H1 (cell line): ENCODE data around the gene PPA1. TPM values are rescaled to one million over a fixed set of nuclear protein-coding genes. Genes with fewer than 3 reads are reported as not detected.

Experiments used
- CTCF ChIA-PET: fragments of 300-600 bp; sonication (Branson Sonifier 250); formaldehyde crosslinking; loops from one replicate; lab custom pipeline; 2021; ENCODE audit not compliant: partially characterized antibody; lab: Charles Lee
- POLR2A ChIA-PET: fragments of 300-600 bp; sonication (Branson Sonifier 250); formaldehyde crosslinking; loops from one replicate; lab custom pipeline; 2021; ENCODE audit warnings: inconsistent platforms; ENCODE audit not compliant: partially characterized antibody; lab: Charles Lee
- DNase-seq, 2 experiments: peaks; one replicate each; pipeline versions ENCODE4 v3.0.0 to v3.0.0-alpha.2; 2010 to 2022; ENCODE audit warnings: low spot score in 2 of 2, low read depth in 1 of 2, mixed read lengths in 1 of 2
- FAIRE-seq: peaks from 2 replicates; lab custom pipeline; 2011; peaks lifted over from hg19 to GRCh38; lab: Jason Lieb, UNC
- H2AFZ ChIP-seq: 2 replicates; pipeline ENCODE4 v1.8.1; 2012; ENCODE audit warnings: low read length, inconsistent platforms
- H2AK5ac ChIP-seq: 2 replicates; pipeline ENCODE4 v1.6.1; 2013; ENCODE audit warnings: low read depth, low read length
- H2BK120ac ChIP-seq: replicated peaks from 2 replicates; pipeline ENCODE3; 2013; ENCODE audit warnings: low read depth, low read length, inconsistent platforms
- H2BK12ac ChIP-seq: 2 replicates; pipeline ENCODE4 v1.6.1; 2013; ENCODE audit warnings: low read depth, low read length
- H2BK15ac ChIP-seq: 2 replicates; pipeline ENCODE4 v1.6.1; 2013; ENCODE audit warnings: low read length
- H2BK20ac ChIP-seq: 2 replicates; pipeline ENCODE4 v1.6.1; 2013; ENCODE audit warnings: low read length
- H2BK5ac ChIP-seq: 2 replicates; pipeline ENCODE4 v1.6.1; 2013; ENCODE audit warnings: low read depth, low read length
- H3K14ac ChIP-seq: 2 replicates; pipeline ENCODE4 v1.6.1; 2013; ENCODE audit warnings: inconsistent platforms; ENCODE audit not compliant: insufficient read length
- H3K18ac ChIP-seq: 2 replicates; pipeline ENCODE4 v1.6.1; 2013; ENCODE audit warnings: low read length; ENCODE audit errors: extremely low read depth
- H3K23ac ChIP-seq: 2 replicates; pipeline ENCODE4 v1.6.1; 2013; ENCODE audit warnings: inconsistent platforms; ENCODE audit not compliant: insufficient read length
- H3K23me2 ChIP-seq: 2 replicates; pipeline ENCODE4 v1.6.1; 2013; ENCODE audit warnings: low read depth, low read length
- H3K27ac ChIP-seq: 2 replicates; pipeline ENCODE4 v1.6.1; 2011; ENCODE audit warnings: low read depth, low read length, inconsistent platforms
- H3K27me3 ChIP-seq, 4 experiments: replicated peaks in 1 of 4; 1 replicate in 1 of 4; 2 replicates in 3 of 4; pipeline versions ENCODE4 v1.6.1 to v1.8.1; 2011 to 2013; ENCODE audit warnings: low read length in 3 of 4, mild to moderate bottlenecking in 3 of 4, inconsistent platforms in 2 of 4, mixed read lengths in 2 of 4, moderate library complexity in 1 of 4; ENCODE audit not compliant: control insufficient read depth in 3 of 4, insufficient read depth in 3 of 4; ENCODE audit errors: extremely low read depth in 1 of 4
- H3K36me3 ChIP-seq, 4 experiments: 2 replicates each; pipeline versions ENCODE4 v1.6.1 to v1.8.1; 2011 to 2013; ENCODE audit warnings: mild to moderate bottlenecking in 4 of 4, low read length in 3 of 4, moderate library complexity in 2 of 4, control low read depth in 1 of 4, inconsistent platforms in 1 of 4; ENCODE audit not compliant: insufficient read depth in 4 of 4, control insufficient read depth in 2 of 4
- H3K4ac ChIP-seq: replicated peaks from 2 replicates; pipeline ENCODE3; 2013; ENCODE audit warnings: low read length, low read depth, mixed read lengths, inconsistent platforms; ENCODE audit not compliant: insufficient read length
- H3K4me1 ChIP-seq, 4 experiments: replicated peaks in 1 of 4; 1 replicate in 1 of 4; 2 replicates in 3 of 4; pipeline versions ENCODE4 v1.6.1 to v1.8.1; 2011 to 2013; ENCODE audit warnings: low read length in 3 of 4, inconsistent platforms in 2 of 4, mixed read lengths in 1 of 4; ENCODE audit not compliant: insufficient read depth in 4 of 4, control insufficient read depth in 3 of 4
- H3K4me2 ChIP-seq, 2 experiments: 2 replicates each; pipeline versions ENCODE4 v1.6.1 to v1.8.1; 2011 to 2013; ENCODE audit warnings: low read depth in 2 of 2, low read length in 2 of 2, control low read depth in 1 of 2, inconsistent platforms in 1 of 2, mild to moderate bottlenecking in 1 of 2; ENCODE audit not compliant: insufficient read depth in 1 of 2
- H3K4me3 ChIP-seq, 4 experiments: fragments of 200-600, 300-600 bp in 1 of 4; sonication (generic), shearing (Covaris generic), sonication (Bioruptor Twin) in 1 of 4; 2 replicates each; pipeline versions ENCODE4 v1.5.1 to v1.8.1; 2011 to 2016; ENCODE audit warnings: low read length in 4 of 4, low read depth in 3 of 4, control low read depth in 2 of 4, inconsistent platforms in 2 of 4, mild to moderate bottlenecking in 2 of 4, mixed read lengths in 1 of 4, moderate library complexity in 1 of 4; ENCODE audit not compliant: insufficient read depth in 2 of 4; ENCODE audit errors: extremely low read depth in 1 of 4
- H3K56ac ChIP-seq: replicated peaks from 2 replicates; pipeline ENCODE3; 2013; ENCODE audit warnings: low read depth, mild to moderate bottlenecking, mixed read lengths, low read length, inconsistent platforms; ENCODE audit not compliant: insufficient read length
- H3K79me1 ChIP-seq: 2 replicates; pipeline ENCODE4 v1.6.1; 2013; ENCODE audit warnings: low read depth, low read length, control low read depth
- H3K79me2 ChIP-seq, 2 experiments: 2 replicates each; pipeline versions ENCODE4 v1.6.1 to v1.8.1; 2012 to 2013; ENCODE audit warnings: low read length in 2 of 2, mild to moderate bottlenecking in 2 of 2, inconsistent platforms in 1 of 2; ENCODE audit not compliant: insufficient read depth in 2 of 2, control insufficient read depth in 1 of 2
- H3K9ac ChIP-seq, 4 experiments: replicated peaks in 1 of 4; 1 replicate in 1 of 4; 2 replicates in 3 of 4; pipeline versions ENCODE4 v1.6.1 to v1.8.1; 2011 to 2013; ENCODE audit warnings: low read depth in 3 of 4, low read length in 3 of 4, control low read depth in 2 of 4, mild to moderate bottlenecking in 2 of 4, moderate library complexity in 2 of 4, inconsistent platforms in 1 of 4; ENCODE audit errors: extremely low read depth in 1 of 4
- H3K9me3 ChIP-seq, 2 experiments: 2 replicates each; pipeline versions ENCODE4 v1.6.1 to v1.8.1; 2012 to 2013; ENCODE audit warnings: mild to moderate bottlenecking in 2 of 2, moderate library complexity in 2 of 2, control low read depth in 1 of 2, inconsistent platforms in 1 of 2, low read depth in 1 of 2, low read length in 1 of 2, mixed read lengths in 1 of 2; ENCODE audit not compliant: insufficient read depth in 2 of 2
- H4K20me1 ChIP-seq, 2 experiments: replicated peaks in 1 of 2; 2 replicates each; pipeline versions ENCODE3 to v1.8.1; 2011 to 2013; ENCODE audit warnings: inconsistent platforms in 2 of 2, low read length in 2 of 2, mild to moderate bottlenecking in 1 of 2; ENCODE audit not compliant: insufficient read depth in 2 of 2, control insufficient read depth in 1 of 2
- H4K5ac ChIP-seq: 2 replicates; pipeline ENCODE4 v1.6.1; 2013; ENCODE audit warnings: low read length, low read depth, mixed read lengths, inconsistent platforms; ENCODE audit not compliant: insufficient read length
- H4K8ac ChIP-seq: 2 replicates; pipeline ENCODE4 v1.8.0; 2013; ENCODE audit warnings: mild to moderate bottlenecking, moderate library complexity, low read length, inconsistent platforms; ENCODE audit not compliant: insufficient read depth; ENCODE audit errors: extremely low read depth
- H4K91ac ChIP-seq: replicated peaks from 2 replicates; pipeline ENCODE3; 2013; ENCODE audit warnings: low read length, mixed read lengths, inconsistent platforms; ENCODE audit not compliant: insufficient read length
- CBX8 ChIP-seq: fragments of 300-800, 300-1000 bp; sonication (generic); IDR thresholded peaks from 2 replicates; pipeline ENCODE4 v1.7.1; 2016; ENCODE audit warnings: low read depth, low read length, borderline replicate concordance
- CREB1 ChIP-seq: IDR thresholded peaks from 2 replicates; pipeline ENCODE4 v1.6.1; 2012; ENCODE audit warnings: inconsistent platforms
- CTBP2 ChIP-seq: IDR thresholded peaks from 2 replicates; pipeline ENCODE4 v1.7.0; 2011; ENCODE audit warnings: borderline replicate concordance, mild to moderate bottlenecking, moderate library complexity, mixed read lengths, low read length; ENCODE audit not compliant: insufficient read depth, insufficient read length
- GABPA ChIP-seq: IDR thresholded peaks from 2 replicates; pipeline ENCODE4 v1.6.1; 2011; ENCODE audit warnings: mild to moderate bottlenecking, low read length, moderate library complexity, borderline replicate concordance; ENCODE audit not compliant: insufficient read depth
- HDAC2 ChIP-seq, 2 experiments: fragments of 300-600 bp in 1 of 2; sonication (generic) in 1 of 2; IDR thresholded peaks; 2 replicates each; pipeline ENCODE4 v1.6.1; 2011 to 2012; ENCODE audit warnings: low read depth in 2 of 2, low read length in 2 of 2, mild to moderate bottlenecking in 2 of 2, moderate library complexity in 2 of 2, borderline replicate concordance in 1 of 2, inconsistent platforms in 1 of 2
- HDAC6 ChIP-seq: IDR thresholded peaks from one replicate; pipeline ENCODE4 v1.7.1; 2012; ENCODE audit warnings: low read depth, mild to moderate bottlenecking, inconsistent platforms, low read length, moderate library complexity
- KDM1A ChIP-seq: fragments of 200-600, 300-600 bp; sonication (generic); IDR thresholded peaks from 2 replicates; pipeline ENCODE4 v1.7.1; 2016; ENCODE audit warnings: mild to moderate bottlenecking, low read length, borderline replicate concordance
- KDM5A ChIP-seq: fragments of 200-600 bp; IDR thresholded peaks from 2 replicates; pipeline ENCODE4 v1.7.1; 2012; ENCODE audit warnings: mild to moderate bottlenecking, low read length, inconsistent platforms, mixed read lengths
- RBBP5 ChIP-seq: IDR thresholded peaks from 2 replicates; pipeline ENCODE4 v1.7.1; 2012; ENCODE audit warnings: low read depth, mild to moderate bottlenecking, inconsistent platforms, low read length, moderate library complexity, borderline replicate concordance
- RXRA ChIP-seq: IDR thresholded peaks from 2 replicates; pipeline ENCODE4 v1.6.1; 2011; ENCODE audit warnings: low read depth, mild to moderate bottlenecking, low read length, moderate library complexity; ENCODE audit not compliant: insufficient read depth
- WGBS, 2 experiments: shearing (Covaris generic) in 1 of 2; methylation state at CpG; one replicate each; pipeline versions ENCODE4 v1.1.6 to v1.1.7; 2013 to 2015; ENCODE audit warnings: low lambda C conversion rate in 2 of 2, mixed read lengths in 2 of 2, inconsistent platforms in 1 of 2, low coverage in 1 of 2, missing lambda C conversion rate in 1 of 2; ENCODE audit not compliant: insufficient replicate concordance in 2 of 2, insufficient coverage in 1 of 2, insufficient read length in 1 of 2; ENCODE audit errors: extremely low coverage in 1 of 2, missing lambda C conversion rate in 1 of 2; 5-methylcytosine and 5-hydroxymethylcytosine counted together
- polyA plus RNA-seq, 7 experiments: library from polyadenylated mRNA; depleted of rRNA in 3 of 7; stranded (reverse) in 5 of 7; unstranded in 2 of 7; fragments of >200 nt in 5 of 7; fragments of 200-250 nt in 2 of 7; gene quantifications; 1 replicate in 5 of 7; 2 replicates in 1 of 7; 4 replicates in 1 of 7; pipeline versions ENCODE4 v1.2.1 to v1.2.3, GENCODE V29; 2011 to 2013; ENCODE audit warnings: missing spikeins in 2 of 7, mixed read lengths in 2 of 7
- total RNA-seq: library from RNA; stranded (reverse); fragmentation: NEBNext Ultra II Directional; extraction: Animal tissue kit (Norgen Biotek cat#: 25700); gene quantifications from 2 replicates; pipeline ENCODE4 v1.2.1, GENCODE V29; 2021
- TF ChIP-seq, protein P1 (sequence below): IDR thresholded peaks from 2 replicates; pipeline ENCODE4 v1.6.1; 2011; ENCODE audit warnings: low read depth, mild to moderate bottlenecking, low read length; ENCODE audit not compliant: insufficient read depth
- TF ChIP-seq, protein P2 (sequence below): IDR thresholded peaks from 2 replicates; pipeline ENCODE4 v1.6.1; 2011; ENCODE audit warnings: low read length, improper control_type of control experiment

The PPA1 gene
- total and polyA plus RNA-seq, 2 of the 8 experiments (the other 6 are each of a cell fraction or from before 2014, with no cell fraction given) = 77.0 to 191 TPM

DNA sequence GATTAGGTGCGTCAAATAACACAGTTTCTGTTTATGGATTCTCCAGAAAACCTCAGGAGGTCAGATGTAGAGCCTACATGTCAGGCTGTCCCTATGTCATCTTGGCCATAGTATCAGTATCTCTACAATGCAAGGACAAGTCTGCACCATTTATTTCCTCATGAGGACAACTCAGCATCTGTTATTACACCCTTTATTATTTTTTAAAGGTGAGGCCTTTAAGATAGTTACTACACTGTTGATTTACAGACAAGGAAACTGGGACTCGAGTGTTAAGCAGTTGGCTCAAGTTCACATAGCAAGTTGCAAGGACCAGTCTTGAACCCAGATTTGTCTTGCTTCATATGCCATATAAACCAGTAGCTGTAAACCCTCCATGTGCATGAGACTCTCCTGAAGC, 23.2 kb upstream of the PPA1 start:
- no peak overlapping the region for H4K91ac ChIP-seq
- H2BK20ac ChIP-seq = no peak overlapping the region
- H3K56ac ChIP-seq = no peak overlapping the region
- no peak overlapping the region for H2BK15ac ChIP-seq
- no peak overlapping the region for H2BK120ac ChIP-seq
- no peak overlapping the region for H2BK12ac ChIP-seq
- no peak overlapping the region for H3K14ac ChIP-seq
- H2AFZ ChIP-seq = no peak overlapping the region
- no peaks in the 10 kb centered on the region for H3K79me1 ChIP-seq
- H3K4me1 ChIP-seq = peaks cover 0 to 2% (median 0%) of the 10 kb centered on the region in 4 experiments; a peak in 1 of 7 replicates
- no peak overlapping the region for H3K23ac ChIP-seq
- no peak overlapping the region for H3K4ac ChIP-seq
- no peak for DNase-seq
- no peak overlapping the region for H3K18ac ChIP-seq
- ChIA-PET POLR2A (no interaction called here), CTCF (interaction anchor here (0.9 to 3.7 kb wide), 7 partner anchors 9 to 108 kb away, joined by 3 to 26 read pairs (median 4); partner anchors contain the start of gene PPA1)
- no peak overlapping the region for H2AK5ac ChIP-seq
- no peak overlapping the region for H4K5ac ChIP-seq
- no peaks in the 10 kb centered on the region for H3K23me2 ChIP-seq
- H3K4me2 ChIP-seq = no peak overlapping the region
- no peak overlapping the region for H3K27ac ChIP-seq
- 84% methylated on average over 2 of the region's 2 CpGs; no CpG with 5 or more reads in 1 of the 2 experiments for WGBS, 2 experiments
- H3K4me3 ChIP-seq = no peak overlapping the region
- H4K8ac ChIP-seq = no peak overlapping the region
- no peaks in the 10 kb centered on the region for H3K79me2 ChIP-seq
- H3K9me3 ChIP-seq = no peaks in the 10 kb centered on the region
- no peak overlapping the region for H3K9ac ChIP-seq
- no peaks in the 10 kb centered on the region for H4K20me1 ChIP-seq
- H2BK5ac ChIP-seq = no peak overlapping the region
- H3K36me3 ChIP-seq = no peaks in the 10 kb centered on the region
- FAIRE-seq = no peak
- H3K27me3 ChIP-seq = no peaks in the 10 kb centered on the region
- TF ChIP-seq HDAC2 (IDR thresholded peaks at IDR 0.05; ENCODE audit: borderline replicate concordance in 1 of 2, low read depth in 2 of 2, low read length in 2 of 2) (no peak), GABPA (no peak), KDM5A (no peak), KDM1A (no peak), RBBP5 (no peak), HDAC6 (no peak), CTBP2 (no peak), RXRA (no peak), CBX8 (no peak), CREB1 (no peak)
- TF ChIP-seq, protein P1, sequence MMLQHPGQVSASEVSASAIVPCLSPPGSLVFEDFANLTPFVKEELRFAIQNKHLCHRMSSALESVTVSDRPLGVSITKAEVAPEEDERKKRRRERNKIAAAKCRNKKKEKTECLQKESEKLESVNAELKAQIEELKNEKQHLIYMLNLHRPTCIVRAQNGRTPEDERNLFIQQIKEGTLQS = no peak
- TF ChIP-seq, protein P2, sequence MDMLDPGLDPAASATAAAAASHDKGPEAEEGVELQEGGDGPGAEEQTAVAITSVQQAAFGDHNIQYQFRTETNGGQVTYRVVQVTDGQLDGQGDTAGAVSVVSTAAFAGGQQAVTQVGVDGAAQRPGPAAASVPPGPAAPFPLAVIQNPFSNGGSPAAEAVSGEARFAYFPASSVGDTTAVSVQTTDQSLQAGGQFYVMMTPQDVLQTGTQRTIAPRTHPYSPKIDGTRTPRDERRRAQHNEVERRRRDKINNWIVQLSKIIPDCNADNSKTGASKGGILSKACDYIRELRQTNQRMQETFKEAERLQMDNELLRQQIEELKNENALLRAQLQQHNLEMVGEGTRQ = no peak
